SK-N-SH treated with all-trans-retinoic acid at 6 μM for 48 hours (cell line): ENCODE results near the gene PIN1.

Source experiments
- PATZ1 ChIP-seq: fragments of 250-450 bp; sonication (Bioruptor Pico); IDR thresholded peaks from 2 replicates; pipeline ENCODE4 v1.8.0; 2020; ENCODE audit warnings: mild to moderate bottlenecking, moderate library complexity, borderline replicate concordance
- ZNF565 ChIP-seq: fragments of 450-650 bp; formaldehyde crosslinking; conservative IDR thresholded peaks from 2 replicates; pipeline ENCODE4 v1.5.0; 2020; ENCODE audit warnings: low read depth, mild to moderate bottlenecking, moderate library complexity

- TF ChIP-seq PATZ1 (CRISPR knock-in tag) (no peak), ZNF565 (CRISPR knock-in tag) (no peak)
Measured at GRCh38 chr19:9856609-9857008, 21.5 kb downstream of the PIN1 start.
